ENCODE results near the gene EYS. TPM values are rescaled to one million over a fixed set of nuclear protein-coding genes. Genes with fewer than 3 reads are reported as not detected.

Gene EYS
- total and polyA plus RNA-seq, 2 of the 8 experiments (the other 6 are each of a cell fraction or from before 2014, with no cell fraction given) = 0.05 to 0.13 TPM

GRCh38 chr6:65289491-65289890, 417.5 kb downstream of the EYS start:
- Histone ChIP-seq H4K91ac (replicated peaks; ENCODE audit: insufficient read length, low read length) (no peak overlapping the region), H4K8ac (ENCODE audit: extremely low read depth, insufficient read depth, low read length) (no peak overlapping the region), H3K9ac (replicated peaks in 1 of 4; ENCODE audit: extremely low read depth in 1 of 4, low read depth in 3 of 4, low read length in 3 of 4) (no peak overlapping the region), H3K36me3 (ENCODE audit: control insufficient read depth in 2 of 4, insufficient read depth in 4 of 4, low read length in 3 of 4) (no peaks in the 10 kb centered on the region), H3K56ac (replicated peaks; ENCODE audit: insufficient read length, low read depth, low read length) (no peak overlapping the region), H3K4me2 (ENCODE audit: insufficient read depth in 1 of 2, low read depth in 2 of 2, low read length in 2 of 2) (no peak overlapping the region), H2BK20ac (ENCODE audit: low read length) (no peak overlapping the region), H3K79me2 (ENCODE audit: control insufficient read depth in 1 of 2, insufficient read depth in 2 of 2, low read length in 2 of 2) (no peaks in the 10 kb centered on the region), H3K4me1 (replicated peaks in 1 of 4; ENCODE audit: control insufficient read depth in 3 of 4, insufficient read depth in 4 of 4, low read length in 3 of 4) (no peaks in the 10 kb centered on the region), H2AFZ (ENCODE audit: low read length) (no peak overlapping the region), H3K23me2 (ENCODE audit: low read depth, low read length) (no peaks in the 10 kb centered on the region), H3K27me3 (replicated peaks in 1 of 4; ENCODE audit: control insufficient read depth in 3 of 4, extremely low read depth in 1 of 4, insufficient read depth in 3 of 4, low read length in 3 of 4) (no peaks in the 10 kb centered on the region), H4K20me1 (replicated peaks in 1 of 2; ENCODE audit: control insufficient read depth in 1 of 2, insufficient read depth in 2 of 2, low read length in 2 of 2) (no peaks in the 10 kb centered on the region), H3K4me3 (ENCODE audit: extremely low read depth in 1 of 4, insufficient read depth in 2 of 4, low read depth in 3 of 4, low read length in 4 of 4) (no peak overlapping the region), H2BK5ac (ENCODE audit: low read depth, low read length) (no peak overlapping the region), H3K9me3 (ENCODE audit: insufficient read depth in 2 of 2, low read depth in 1 of 2, low read length in 1 of 2) (no peaks in the 10 kb centered on the region), H4K5ac (ENCODE audit: insufficient read length, low read depth, low read length) (no peak overlapping the region), H3K18ac (ENCODE audit: extremely low read depth, low read length) (no peak overlapping the region), H3K4ac (replicated peaks; ENCODE audit: insufficient read length, low read depth, low read length) (no peak overlapping the region), H2AK5ac (ENCODE audit: low read depth, low read length) (no peak overlapping the region), H3K27ac (ENCODE audit: low read depth, low read length) (no peak overlapping the region), H2BK12ac (ENCODE audit: low read depth, low read length) (no peak overlapping the region), H2BK15ac (ENCODE audit: low read length) (no peak overlapping the region), H2BK120ac (replicated peaks; ENCODE audit: low read depth, low read length) (no peak overlapping the region), H3K23ac (ENCODE audit: insufficient read length) (no peak overlapping the region), H3K79me1 (ENCODE audit: low read depth, low read length) (no peaks in the 10 kb centered on the region), H3K14ac (ENCODE audit: insufficient read length) (no peak overlapping the region)
- FAIRE-seq (no peak), DNase-seq (ENCODE audit: low read depth in 1 of 2, low spot score in 2 of 2) (no peak)
- POLR2A ChIA-PET (ENCODE audit: partially characterized antibody) = no interaction called here
- CTCF ChIA-PET (ENCODE audit: partially characterized antibody) = no interaction called here
- 95% methylated on average over 2 of the region's 2 CpGs; no CpG with 5 or more reads in 1 of the 2 experiments for WGBS, 2 experiments (ENCODE audit: extremely low coverage in 1 of 2, insufficient coverage in 1 of 2, insufficient read length in 1 of 2, insufficient replicate concordance in 2 of 2, low coverage in 1 of 2, low lambda C conversion rate in 2 of 2, missing lambda C conversion rate in 1 of 2)
- TF ChIP-seq CHD7 (IDR thresholded peaks at IDR 0.05; ENCODE audit: insufficient replicate concordance, low read length) = no peak

Measured in H1 (cell line).